ENCODE results near the gene PRKCB.

The PRKCB gene

DNA sequence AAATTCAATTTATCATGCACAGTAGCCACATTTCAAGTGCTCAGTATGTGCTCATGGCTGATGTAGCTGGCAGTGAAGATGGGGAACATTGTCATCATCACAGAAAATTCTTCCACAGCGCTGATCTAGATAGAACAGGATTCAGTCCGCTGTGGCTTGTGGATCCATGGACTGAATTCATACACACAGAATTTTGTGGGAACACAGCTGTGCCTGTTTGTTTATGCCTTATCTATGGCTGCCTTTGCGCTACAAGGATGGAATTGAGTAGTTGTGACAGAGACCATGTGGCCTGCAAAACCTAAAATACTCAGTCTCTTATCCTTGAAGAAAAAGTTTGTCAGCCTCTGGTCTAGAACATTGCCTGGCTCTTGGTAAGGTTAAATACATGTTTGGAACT, 128.4 kb downstream of the PRKCB start:
- peaks cover 14% of the 10 kb centered on the region for H3K36me3 ChIP-seq
- H3K9me3 ChIP-seq, result no peaks in the 10 kb centered on the region
- H3K27me3 ChIP-seq, result no peaks in the 10 kb centered on the region
- H3K27ac ChIP-seq, result no peak overlapping the region
- TF ChIP-seq, protein P1, sequence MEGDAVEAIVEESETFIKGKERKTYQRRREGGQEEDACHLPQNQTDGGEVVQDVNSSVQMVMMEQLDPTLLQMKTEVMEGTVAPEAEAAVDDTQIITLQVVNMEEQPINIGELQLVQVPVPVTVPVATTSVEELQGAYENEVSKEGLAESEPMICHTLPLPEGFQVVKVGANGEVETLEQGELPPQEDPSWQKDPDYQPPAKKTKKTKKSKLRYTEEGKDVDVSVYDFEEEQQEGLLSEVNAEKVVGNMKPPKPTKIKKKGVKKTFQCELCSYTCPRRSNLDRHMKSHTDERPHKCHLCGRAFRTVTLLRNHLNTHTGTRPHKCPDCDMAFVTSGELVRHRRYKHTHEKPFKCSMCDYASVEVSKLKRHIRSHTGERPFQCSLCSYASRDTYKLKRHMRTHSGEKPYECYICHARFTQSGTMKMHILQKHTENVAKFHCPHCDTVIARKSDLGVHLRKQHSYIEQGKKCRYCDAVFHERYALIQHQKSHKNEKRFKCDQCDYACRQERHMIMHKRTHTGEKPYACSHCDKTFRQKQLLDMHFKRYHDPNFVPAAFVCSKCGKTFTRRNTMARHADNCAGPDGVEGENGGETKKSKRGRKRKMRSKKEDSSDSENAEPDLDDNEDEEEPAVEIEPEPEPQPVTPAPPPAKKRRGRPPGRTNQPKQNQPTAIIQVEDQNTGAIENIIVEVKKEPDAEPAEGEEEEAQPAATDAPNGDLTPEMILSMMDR (IDR thresholded peaks at IDR 0.05), result no peak
- peaks cover 43 to 44% of the 10 kb centered on the region in 2 experiments for H3K4me1 ChIP-seq (ENCODE audit: control insufficient read depth in 1 of 2, insufficient read depth in 1 of 2, low read depth in 1 of 2, low read length in 1 of 2)
- H3K4me3 ChIP-seq (ENCODE audit: low read depth in 1 of 2, low read length in 1 of 2), result no peak overlapping the region

DNA sequence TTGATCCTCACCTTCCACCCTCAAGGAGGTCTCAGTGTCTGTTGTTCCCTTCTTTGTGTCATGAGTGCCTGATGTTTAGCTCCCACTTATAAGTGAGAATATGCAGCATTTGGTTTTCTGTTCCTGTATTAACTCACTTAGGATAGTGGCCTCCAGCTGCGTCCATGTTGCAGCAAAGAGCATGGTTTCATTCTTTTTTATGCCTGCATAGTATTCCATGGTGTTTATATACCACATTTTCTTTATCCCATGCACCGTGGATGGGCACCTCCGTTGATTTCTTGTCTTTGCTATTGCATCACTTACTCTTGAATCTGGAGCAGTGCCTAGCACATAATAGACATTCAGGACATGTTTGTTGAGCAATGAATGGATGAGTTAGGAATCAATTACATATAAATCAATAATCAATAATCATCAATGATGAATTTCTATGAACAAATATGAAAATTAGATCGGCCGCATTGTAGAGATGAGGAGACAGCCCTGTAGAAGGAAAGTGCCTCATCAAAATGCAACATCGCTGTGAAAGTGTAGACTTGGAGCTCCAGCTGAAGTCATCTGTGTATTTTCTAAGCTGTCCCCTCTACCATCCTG, 129.5 kb downstream of the PRKCB start:
- Histone ChIP-seq H3K27ac (no peak overlapping the region), H3K4me3 (ENCODE audit: low read depth in 1 of 2, low read length in 1 of 2) (no peak overlapping the region), H3K4me1 (ENCODE audit: control insufficient read depth in 1 of 2, insufficient read depth in 1 of 2, low read depth in 1 of 2, low read length in 1 of 2) (peaks cover 34 to 35% of the 10 kb centered on the region in 2 experiments), H3K27me3 (no peaks in the 10 kb centered on the region), H3K9me3 (no peaks in the 10 kb centered on the region), H3K36me3 (peaks cover 14% of the 10 kb centered on the region)
- TF ChIP-seq, protein P1 (IDR thresholded peaks at IDR 0.05), result no peak

DNA sequence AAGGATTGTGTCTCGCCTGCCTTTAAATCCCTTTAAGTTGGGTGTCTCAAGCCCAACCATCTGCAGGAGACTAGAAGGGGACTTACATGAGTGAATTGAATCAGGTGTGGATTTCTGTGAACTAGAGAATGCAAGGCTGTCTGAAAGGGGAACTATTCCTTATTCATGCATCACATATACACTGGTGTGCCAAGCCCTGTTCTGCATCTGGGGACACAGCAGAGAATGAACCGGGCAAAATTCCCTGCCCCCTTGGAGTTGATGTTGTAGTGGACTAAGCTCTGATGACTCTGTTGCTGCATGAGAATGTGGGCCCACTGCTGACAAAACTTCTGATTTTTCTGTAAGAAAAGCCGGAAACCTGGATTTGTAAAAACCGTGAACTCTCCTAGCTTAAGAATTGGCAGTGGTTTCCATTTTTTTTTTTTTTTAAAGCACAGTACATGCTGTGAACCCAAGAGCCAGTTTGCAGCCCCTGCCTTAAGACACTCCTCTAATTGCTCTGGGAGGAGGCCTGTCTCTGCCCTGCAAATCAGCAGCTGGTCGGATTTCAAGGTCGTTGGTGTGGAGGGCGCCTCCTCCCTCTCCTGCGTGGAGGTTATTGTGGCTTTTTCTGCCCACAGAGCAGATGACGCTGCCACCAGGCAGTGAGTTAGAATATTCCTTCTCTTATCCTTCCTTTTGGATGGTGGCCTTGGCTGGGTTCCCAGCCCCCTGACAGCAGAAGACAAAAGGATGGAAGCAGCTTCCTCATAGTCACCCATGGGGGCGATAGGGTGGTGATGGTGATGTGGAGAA, 131.0 kb downstream of the PRKCB start:
- Histone ChIP-seq H3K4me1 (ENCODE audit: control insufficient read depth in 1 of 2, insufficient read depth in 1 of 2, low read depth in 1 of 2, low read length in 1 of 2) (peaks cover 30% of the 10 kb centered on the region in 2 experiments), H3K9me3 (no peaks in the 10 kb centered on the region), H3K27me3 (no peaks in the 10 kb centered on the region), H3K36me3 (peaks cover 14% of the 10 kb centered on the region), H3K27ac (peak overlapping the region; percentile 12), H3K4me3 (ENCODE audit: low read depth in 1 of 2, low read length in 1 of 2) (no peak overlapping the region)
- TF ChIP-seq, protein P1 (IDR thresholded peaks at IDR 0.05), result no peak

DNA sequence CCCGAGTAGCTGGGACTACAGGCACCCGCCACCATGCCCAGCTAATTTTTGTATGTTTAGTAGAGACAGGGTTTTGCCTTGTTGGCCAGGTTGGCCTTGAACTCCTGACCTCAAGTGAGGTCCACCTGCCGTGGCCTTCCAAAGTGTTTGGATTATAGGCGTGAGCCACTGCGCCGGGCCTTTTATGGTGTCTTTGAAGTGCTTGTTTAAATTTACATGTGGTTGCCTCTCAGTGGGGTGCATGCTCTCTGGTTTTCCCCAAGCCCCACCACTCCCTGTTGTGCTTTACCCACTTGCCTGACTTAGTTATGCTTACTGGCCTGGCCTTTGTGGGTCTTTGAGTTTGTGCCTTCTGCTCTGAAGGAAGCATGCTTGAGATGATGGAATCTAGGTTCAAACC, 132.0 kb downstream of the PRKCB start:
- Histone ChIP-seq H3K27ac (peak overlapping the region; percentile 75), H3K4me3 (ENCODE audit: low read depth in 1 of 2, low read length in 1 of 2) (no peak overlapping the region), H3K27me3 (no peaks in the 10 kb centered on the region), H3K9me3 (no peaks in the 10 kb centered on the region), H3K36me3 (peaks cover 14% of the 10 kb centered on the region), H3K4me1 (ENCODE audit: control insufficient read depth in 1 of 2, insufficient read depth in 1 of 2, low read depth in 1 of 2, low read length in 1 of 2) (peaks cover 30% of the 10 kb centered on the region in 2 experiments)
- TF ChIP-seq, protein P1 (IDR thresholded peaks at IDR 0.05), result no peak

DNA sequence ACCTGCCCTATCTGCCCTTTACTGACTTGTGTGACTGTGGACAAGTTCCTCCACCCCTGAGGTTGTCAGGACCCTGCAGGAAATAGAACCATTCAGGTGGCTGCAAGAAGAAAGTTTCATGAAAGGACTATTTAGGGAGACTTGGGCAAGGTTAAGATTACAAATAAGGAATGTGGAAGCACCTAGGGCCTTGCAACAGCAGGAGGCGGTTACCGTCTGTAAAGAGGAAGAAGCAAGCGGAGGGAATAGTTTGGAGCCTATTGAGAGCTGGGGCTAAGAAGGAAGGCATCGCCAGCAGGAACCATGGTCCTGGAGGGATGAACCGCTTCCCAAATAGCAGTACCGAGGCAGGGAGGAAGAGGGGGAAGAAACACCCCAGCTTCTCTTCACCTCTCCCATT, 132.4 kb downstream of the PRKCB start:
- H3K4me1 ChIP-seq (ENCODE audit: control insufficient read depth in 1 of 2, insufficient read depth in 1 of 2, low read depth in 1 of 2, low read length in 1 of 2), result peaks cover 30% of the 10 kb centered on the region in 2 experiments
- no peaks in the 10 kb centered on the region for H3K9me3 ChIP-seq
- peak overlapping the region; percentile 75 for H3K27ac ChIP-seq
- no peak overlapping the region for H3K4me3 ChIP-seq (ENCODE audit: low read depth in 1 of 2, low read length in 1 of 2)
- TF ChIP-seq, protein P1 (IDR thresholded peaks at IDR 0.05), result no peak
- peaks cover 11% of the 10 kb centered on the region for H3K36me3 ChIP-seq
- H3K27me3 ChIP-seq, result no peaks in the 10 kb centered on the region

All from neutrophil (primary cell).